Brain microvascular endothelial cell (primary cell): ENCODE results near the gene NADSYN1.

Experiments used
- DNase-seq: peaks from one replicate; pipeline ENCODE4 v3.0.0-alpha.2; 2020
- H3K27ac ChIP-seq: fragments of 250-450 bp; sonication (Bioruptor Pico); 2 replicates; pipeline ENCODE4 v1.5.1; 2020; ENCODE audit warnings: mild to moderate bottlenecking, moderate library complexity
- H3K27me3 ChIP-seq: fragments of 250-450 bp; sonication (Bioruptor Pico); replicated peaks from 2 replicates; pipeline ENCODE4 v1.5.1; 2020; ENCODE audit warnings: mild to moderate bottlenecking
- H3K36me3 ChIP-seq: fragments of 250-450 bp; sonication (Bioruptor Pico); replicated peaks from 2 replicates; pipeline ENCODE4 v1.5.1; 2020; ENCODE audit warnings: mild to moderate bottlenecking
- H3K4me3 ChIP-seq: 2 replicates; pipeline ENCODE4 v1.5.1; 2011; ENCODE audit warnings: low read depth, mild to moderate bottlenecking, control low read depth, low read length, moderate library complexity
- in situ Hi-C: cut with HindIII; loops from 2 replicates; pipeline ENCODE4 v1.10.0; 2017; ENCODE audit warnings: low sequenced_read_pairs, low pct_ligation_motif_present
- TF ChIP-seq, protein P1 (sequence below): IDR thresholded peaks from 2 replicates; pipeline ENCODE4 v1.5.1; 2011; ENCODE audit warnings: low read depth, mild to moderate bottlenecking, moderate library complexity, low read length, control low read depth, inconsistent platforms; ENCODE audit errors: missing control alignments

NADSYN1 gene

GRCh38 chr11:71441251-71441650 is 11.8 kb upstream of the NADSYN1 start:
- Histone ChIP-seq H3K4me3 (no peak overlapping the region), H3K36me3 (peaks cover 69% of the 10 kb centered on the region), H3K27ac (no peak overlapping the region), H3K27me3 (no peaks in the 10 kb centered on the region)
- DNase-seq, result no peak
- in situ Hi-C loops, result no loop called here
- TF ChIP-seq, protein P1, sequence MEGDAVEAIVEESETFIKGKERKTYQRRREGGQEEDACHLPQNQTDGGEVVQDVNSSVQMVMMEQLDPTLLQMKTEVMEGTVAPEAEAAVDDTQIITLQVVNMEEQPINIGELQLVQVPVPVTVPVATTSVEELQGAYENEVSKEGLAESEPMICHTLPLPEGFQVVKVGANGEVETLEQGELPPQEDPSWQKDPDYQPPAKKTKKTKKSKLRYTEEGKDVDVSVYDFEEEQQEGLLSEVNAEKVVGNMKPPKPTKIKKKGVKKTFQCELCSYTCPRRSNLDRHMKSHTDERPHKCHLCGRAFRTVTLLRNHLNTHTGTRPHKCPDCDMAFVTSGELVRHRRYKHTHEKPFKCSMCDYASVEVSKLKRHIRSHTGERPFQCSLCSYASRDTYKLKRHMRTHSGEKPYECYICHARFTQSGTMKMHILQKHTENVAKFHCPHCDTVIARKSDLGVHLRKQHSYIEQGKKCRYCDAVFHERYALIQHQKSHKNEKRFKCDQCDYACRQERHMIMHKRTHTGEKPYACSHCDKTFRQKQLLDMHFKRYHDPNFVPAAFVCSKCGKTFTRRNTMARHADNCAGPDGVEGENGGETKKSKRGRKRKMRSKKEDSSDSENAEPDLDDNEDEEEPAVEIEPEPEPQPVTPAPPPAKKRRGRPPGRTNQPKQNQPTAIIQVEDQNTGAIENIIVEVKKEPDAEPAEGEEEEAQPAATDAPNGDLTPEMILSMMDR, result no peak

DNA sequence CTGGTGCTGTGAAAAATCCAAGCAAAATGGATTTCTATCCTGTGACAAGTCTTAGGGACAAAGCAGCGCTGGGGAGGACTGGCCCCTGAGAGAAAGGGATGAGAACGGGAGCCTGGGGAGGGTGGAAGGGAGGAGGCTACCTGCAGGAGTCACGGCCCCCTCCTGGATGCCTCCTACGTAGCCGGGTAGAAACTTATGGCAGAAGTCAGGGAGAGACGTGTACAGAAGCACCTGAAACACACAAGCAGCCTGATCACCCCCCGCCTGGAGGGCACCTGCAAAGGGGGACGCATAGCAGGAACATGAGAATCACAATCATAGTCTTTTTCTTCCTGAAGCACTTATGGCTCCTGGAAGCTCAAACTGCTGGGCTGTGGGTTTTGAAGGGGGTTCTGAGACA is 10.9 kb upstream of the NADSYN1 start:
- Histone ChIP-seq H3K27ac (no peak overlapping the region), H3K36me3 (peaks cover 74% of the 10 kb centered on the region), H3K27me3 (no peaks in the 10 kb centered on the region), H3K4me3 (no peak overlapping the region)
- TF ChIP-seq, protein P1, result no peak
- DNase-seq, result no peak
- in situ Hi-C loops, result no loop called here

- no peak overlapping the region for H3K27ac ChIP-seq
- TF ChIP-seq, protein P1, result no peak
- peaks cover 66% of the 10 kb centered on the region for H3K36me3 ChIP-seq
- in situ Hi-C loops, result no loop called here
- no peaks in the 10 kb centered on the region for H3K27me3 ChIP-seq
- H3K4me3 ChIP-seq, result no peak overlapping the region
- DNase-seq, result no peak
These were observed 10.1 kb upstream of the NADSYN1 start for GRCh38 chr11:71442880-71443279.

DNA sequence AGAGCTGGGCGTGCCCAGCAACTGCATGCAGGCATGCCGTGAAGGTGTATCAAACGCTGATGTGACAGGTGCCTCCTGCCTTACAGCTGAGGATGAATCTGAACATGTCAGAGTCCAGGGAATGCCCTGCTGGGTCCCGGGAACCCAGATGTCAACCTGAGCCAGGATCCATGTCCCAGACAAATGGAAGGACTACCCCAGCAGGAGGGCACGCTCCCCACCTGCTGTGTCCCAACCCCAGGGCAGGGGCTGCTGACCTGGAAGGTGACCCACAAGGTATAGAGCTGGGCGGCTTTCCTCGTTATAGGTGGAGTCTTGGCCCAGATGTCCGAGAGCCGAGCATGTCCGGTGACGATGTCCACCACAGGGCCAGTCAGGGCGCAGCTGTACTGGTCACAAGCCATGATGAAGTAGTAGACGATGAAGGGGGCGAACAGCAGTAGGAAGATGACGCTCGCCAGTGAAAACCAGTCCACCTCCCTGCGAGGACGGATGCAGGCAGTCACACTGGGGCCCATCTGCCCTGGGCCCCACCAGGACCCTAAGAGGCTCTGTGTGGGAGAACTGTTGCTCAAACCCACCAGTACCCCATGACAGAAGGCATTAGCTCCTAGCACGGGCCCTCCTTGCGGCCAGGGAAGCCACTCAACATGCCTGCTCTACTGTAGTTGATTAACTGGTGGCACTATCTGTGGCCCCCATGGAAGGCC is 9.1 kb upstream of the NADSYN1 start:
- TF ChIP-seq, protein P1, result no peak
- no peak for DNase-seq
- Histone ChIP-seq H3K27me3 (no peaks in the 10 kb centered on the region), H3K36me3 (peaks cover 56% of the 10 kb centered on the region), H3K27ac (no peak overlapping the region), H3K4me3 (no peak overlapping the region)
- in situ Hi-C loops, result no loop called here

DNA sequence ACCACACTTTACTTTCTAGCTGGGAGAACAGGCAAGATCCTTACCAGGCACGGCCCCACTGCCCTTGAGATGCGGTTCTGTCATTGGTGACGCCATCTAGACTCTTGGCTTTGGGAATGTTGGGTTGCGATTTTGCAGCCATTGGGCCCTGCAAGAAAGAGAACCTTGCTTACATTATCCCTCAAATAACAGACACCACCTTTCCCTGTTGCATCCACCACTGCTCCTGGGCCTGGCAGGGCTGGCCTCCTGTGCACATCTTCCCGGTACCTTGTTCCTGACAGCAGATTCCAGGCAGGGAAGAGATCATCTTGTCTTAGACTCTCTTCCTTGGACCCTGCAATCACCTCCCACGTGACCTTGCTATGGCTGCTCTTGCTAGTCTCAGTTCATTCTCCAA is 8.2 kb upstream of the NADSYN1 start:
- in situ Hi-C loops, result no loop called here
- TF ChIP-seq, protein P1, result no peak
- Histone ChIP-seq H3K27ac (no peak overlapping the region), H3K36me3 (peaks cover 48% of the 10 kb centered on the region), H3K4me3 (no peak overlapping the region), H3K27me3 (no peaks in the 10 kb centered on the region)
- no peak for DNase-seq

DNA sequence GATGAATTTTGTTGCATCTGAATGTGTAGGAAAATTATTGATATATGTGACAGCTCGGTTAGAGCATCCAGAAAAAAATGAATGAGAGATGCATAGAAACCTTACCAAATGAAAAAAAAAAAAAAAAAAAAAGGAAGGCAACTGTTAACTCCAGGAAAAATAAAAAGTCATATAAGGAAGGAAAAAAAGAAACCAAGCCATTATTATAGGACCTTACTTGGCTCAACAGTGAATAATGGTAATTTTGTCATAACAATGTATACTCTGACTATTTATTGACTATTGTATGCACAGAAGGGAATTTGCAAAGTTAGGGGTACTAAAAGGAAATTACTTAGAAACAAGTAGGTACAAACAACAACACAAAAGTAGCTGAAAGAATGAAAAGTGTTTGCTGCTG is 6.9 kb upstream of the NADSYN1 start:
- in situ Hi-C loops, result no loop called here
- DNase-seq, result no peak
- H3K27me3 ChIP-seq, result no peaks in the 10 kb centered on the region
- H3K36me3 ChIP-seq, result peaks cover 42% of the 10 kb centered on the region
- H3K4me3 ChIP-seq, result no peak overlapping the region
- TF ChIP-seq, protein P1, result no peak
- H3K27ac ChIP-seq, result no peak overlapping the region
